NCI-H524 treated with DMSO at 0.1 percent for 48 hours (cell line): Measurements from ENCODE around the gene CT45A2.
"Not testable (repeated sequence)": the region's sequence is repeated elsewhere in the genome, so short reads cannot be mapped to it uniquely, and the experiment has no call there.

Experiments used
- DNase-seq: peaks from one replicate; lab custom pipeline; 2025; lab: John Stamatoyannopoulos, UW

CT45A2 gene, protein sequence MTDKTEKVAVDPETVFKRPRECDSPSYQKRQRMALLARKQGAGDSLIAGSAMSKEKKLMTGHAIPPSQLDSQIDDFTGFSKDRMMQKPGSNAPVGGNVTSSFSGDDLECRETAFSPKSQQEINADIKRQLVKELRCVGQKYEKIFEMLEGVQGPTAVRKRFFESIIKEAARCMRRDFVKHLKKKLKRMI

DNA sequence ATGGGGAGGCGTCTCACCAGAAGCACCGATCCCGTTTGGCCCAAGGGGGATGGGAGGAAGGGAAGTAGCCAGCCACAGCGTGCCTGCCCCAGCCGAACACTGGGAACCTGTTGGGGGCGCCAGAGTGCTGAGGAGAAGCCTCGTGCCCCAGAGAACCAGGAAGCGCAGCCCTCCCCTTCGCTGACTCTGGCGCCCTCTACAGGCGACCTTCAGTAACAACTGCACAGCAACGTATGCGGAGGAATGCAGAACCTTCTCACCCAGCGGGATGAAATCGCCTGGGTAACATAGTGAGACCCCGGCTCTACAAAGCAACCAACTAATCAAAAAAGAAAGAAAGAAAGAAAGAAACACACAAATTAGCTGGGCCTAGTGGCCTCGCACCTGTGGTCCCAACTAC lies at the start of gene CT45A2:
TSS of gene CT45A2 (minus strand) at position 101 of the 400 bp plus-strand sequence. CDS start 3,747 bp downstream, outside the sequence.
- not testable (repeated sequence) for DNase-seq

DNA sequence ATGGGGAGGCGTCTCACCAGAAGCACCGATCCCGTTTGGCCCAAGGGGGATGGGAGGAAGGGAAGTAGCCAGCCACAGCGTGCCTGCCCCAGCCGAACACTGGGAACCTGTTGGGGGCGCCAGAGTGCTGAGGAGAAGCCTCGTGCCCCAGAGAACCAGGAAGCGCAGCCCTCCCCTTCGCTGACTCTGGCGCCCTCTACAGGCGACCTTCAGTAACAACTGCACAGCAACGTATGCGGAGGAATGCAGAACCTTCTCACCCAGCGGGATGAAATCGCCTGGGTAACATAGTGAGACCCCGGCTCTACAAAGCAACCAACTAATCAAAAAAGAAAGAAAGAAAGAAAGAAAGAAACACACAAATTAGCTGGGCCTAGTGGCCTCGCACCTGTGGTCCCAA lies 34.6 kb upstream of the CT45A2 start, which contains the start of gene CT45A8:
TSS of gene CT45A8 (minus strand) at position 101 of the 400 bp plus-strand sequence. CDS start 3,755 bp downstream, outside the sequence.
- not testable (repeated sequence) for DNase-seq

DNA sequence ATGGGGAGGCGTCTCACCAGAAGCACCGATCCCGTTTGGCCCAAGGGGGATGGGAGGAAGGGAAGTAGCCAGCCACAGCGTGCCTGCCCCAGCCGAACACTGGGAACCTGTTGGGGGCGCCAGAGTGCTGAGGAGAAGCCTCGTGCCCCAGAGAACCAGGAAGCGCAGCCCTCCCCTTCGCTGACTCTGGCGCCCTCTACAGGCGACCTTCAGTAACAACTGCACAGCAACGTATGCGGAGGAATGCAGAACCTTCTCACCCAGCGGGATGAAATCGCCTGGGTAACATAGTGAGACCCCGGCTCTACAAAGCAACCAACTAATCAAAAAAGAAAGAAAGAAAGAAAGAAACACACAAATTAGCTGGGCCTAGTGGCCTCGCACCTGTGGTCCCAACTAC lies 17.4 kb upstream of the CT45A2 start, which contains the start of gene CT45A7:
TSS of gene CT45A7 (minus strand) at position 101 of the 400 bp plus-strand sequence. CDS start 3,747 bp downstream, outside the sequence.
- DNase-seq, result not testable (repeated sequence)

DNA sequence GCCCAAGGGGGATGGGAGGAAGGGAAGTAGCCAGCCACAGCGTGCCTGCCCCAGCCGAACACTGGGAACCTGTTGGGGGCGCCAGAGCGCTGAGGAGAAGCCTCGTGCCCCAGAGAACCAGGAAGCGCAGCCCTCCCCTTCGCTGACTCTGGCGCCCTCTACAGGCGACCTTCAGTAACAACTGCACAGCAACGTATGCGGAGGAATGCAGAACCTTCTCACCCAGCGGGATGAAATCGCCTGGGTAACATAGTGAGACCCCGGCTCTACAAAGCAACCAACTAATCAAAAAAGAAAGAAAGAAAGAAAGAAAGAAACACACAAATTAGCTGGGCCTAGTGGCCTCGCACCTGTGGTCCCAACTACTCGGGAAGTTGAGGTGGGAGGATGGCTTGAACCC lies 17.1 kb downstream of the CT45A2 start, which contains the start of gene CT45A6:
TSS of gene CT45A6 (minus strand) at position 101 of the 400 bp plus-strand sequence. CDS start 3,794 bp downstream, outside the sequence.
- not testable (repeated sequence) for DNase-seq

DNA sequence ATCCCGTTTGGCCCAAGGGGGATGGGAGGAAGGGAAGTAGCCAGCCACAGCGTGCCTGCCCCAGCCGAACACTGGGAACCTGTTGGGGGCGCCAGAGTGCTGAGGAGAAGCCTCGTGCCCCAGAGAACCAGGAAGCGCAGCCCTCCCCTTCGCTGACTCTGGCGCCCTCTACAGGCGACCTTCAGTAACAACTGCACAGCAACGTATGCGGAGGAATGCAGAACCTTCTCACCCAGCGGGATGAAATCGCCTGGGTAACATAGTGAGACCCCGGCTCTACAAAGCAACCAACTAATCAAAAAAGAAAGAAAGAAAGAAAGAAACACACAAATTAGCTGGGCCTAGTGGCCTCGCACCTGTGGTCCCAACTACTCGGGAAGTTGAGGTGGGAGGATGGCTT lies 34.4 kb downstream of the CT45A2 start, which contains the start of gene CT45A5:
TSS of gene CT45A5 (minus strand) at position 101 of the 400 bp plus-strand sequence. CDS start 3,774 bp downstream, outside the sequence.
- DNase-seq, result not testable (repeated sequence)

DNA sequence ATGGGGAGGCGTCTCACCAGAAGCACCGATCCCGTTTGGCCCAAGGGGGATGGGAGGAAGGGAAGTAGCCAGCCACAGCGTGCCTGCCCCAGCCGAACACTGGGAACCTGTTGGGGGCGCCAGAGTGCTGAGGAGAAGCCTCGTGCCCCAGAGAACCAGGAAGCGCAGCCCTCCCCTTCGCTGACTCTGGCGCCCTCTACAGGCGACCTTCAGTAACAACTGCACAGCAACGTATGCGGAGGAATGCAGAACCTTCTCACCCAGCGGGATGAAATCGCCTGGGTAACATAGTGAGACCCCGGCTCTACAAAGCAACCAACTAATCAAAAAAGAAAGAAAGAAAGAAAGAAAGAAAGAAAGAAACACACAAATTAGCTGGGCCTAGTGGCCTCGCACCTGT lies 51.7 kb downstream of the CT45A2 start, which contains the start of gene CT45A3:
TSS of gene CT45A3 (minus strand) at position 101 of the 400 bp plus-strand sequence. CDS start 3,747 bp downstream, outside the sequence.
- not testable (repeated sequence) for DNase-seq
